Measurements from ENCODE around the gene RBBP8NL. TPM values are rescaled to one million over a fixed set of nuclear protein-coding genes. Genes with fewer than 3 reads are reported as not detected.

The RBBP8NL gene
- total and polyA plus RNA-seq, 2 of the 8 experiments (the other 6 are each of a cell fraction or from before 2014, with no cell fraction given), result 0.43 to 0.48 TPM

- H3K27ac ChIP-seq (ENCODE audit: low read depth, low read length), result no peak overlapping the region
- FAIRE-seq, result no peak
- TF ChIP-seq POLR2AphosphoS5 (IDR thresholded peaks at IDR 0.05; ENCODE audit: low read depth, low read length) (no peak), BCL11A (IDR thresholded peaks at IDR 0.05; ENCODE audit: low read depth in 2 of 2, low read length in 2 of 2) (no peak), ZNF274 (IDR thresholded peaks at IDR 0.05; ENCODE audit: borderline replicate concordance, extremely low read depth, low read length) (no peak), TAF7 (optimal IDR thresholded peaks at IDR 0.05; ENCODE audit: borderline replicate concordance, low read depth, low read length) (no peak), JUN (IDR thresholded peaks at IDR 0.05; ENCODE audit: low read depth, low read length) (no peak), CTBP2 (IDR thresholded peaks at IDR 0.05; ENCODE audit: borderline replicate concordance, insufficient read depth, insufficient read length, low read length) (no peak), MAFK (IDR thresholded peaks at IDR 0.05; ENCODE audit: low read depth, low read length) (no peak), TEAD4 (IDR thresholded peaks at IDR 0.05; ENCODE audit: low read depth, low read length) (no peak), SP1 (IDR thresholded peaks at IDR 0.05; ENCODE audit: low read depth, low read length) (no peak)
- TF ChIP-seq, protein P1, sequence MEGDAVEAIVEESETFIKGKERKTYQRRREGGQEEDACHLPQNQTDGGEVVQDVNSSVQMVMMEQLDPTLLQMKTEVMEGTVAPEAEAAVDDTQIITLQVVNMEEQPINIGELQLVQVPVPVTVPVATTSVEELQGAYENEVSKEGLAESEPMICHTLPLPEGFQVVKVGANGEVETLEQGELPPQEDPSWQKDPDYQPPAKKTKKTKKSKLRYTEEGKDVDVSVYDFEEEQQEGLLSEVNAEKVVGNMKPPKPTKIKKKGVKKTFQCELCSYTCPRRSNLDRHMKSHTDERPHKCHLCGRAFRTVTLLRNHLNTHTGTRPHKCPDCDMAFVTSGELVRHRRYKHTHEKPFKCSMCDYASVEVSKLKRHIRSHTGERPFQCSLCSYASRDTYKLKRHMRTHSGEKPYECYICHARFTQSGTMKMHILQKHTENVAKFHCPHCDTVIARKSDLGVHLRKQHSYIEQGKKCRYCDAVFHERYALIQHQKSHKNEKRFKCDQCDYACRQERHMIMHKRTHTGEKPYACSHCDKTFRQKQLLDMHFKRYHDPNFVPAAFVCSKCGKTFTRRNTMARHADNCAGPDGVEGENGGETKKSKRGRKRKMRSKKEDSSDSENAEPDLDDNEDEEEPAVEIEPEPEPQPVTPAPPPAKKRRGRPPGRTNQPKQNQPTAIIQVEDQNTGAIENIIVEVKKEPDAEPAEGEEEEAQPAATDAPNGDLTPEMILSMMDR (IDR thresholded peaks at IDR 0.05; ENCODE audit: control extremely low read depth in 1 of 3, insufficient read depth in 1 of 3, low read depth in 1 of 3, low read length in 3 of 3), result no peak
Observed at GRCh38 chr20:62381842-62382241, 45.5 kb downstream of the RBBP8NL start.

More at GRCh38 chr20:62381842-62382241, 45.5 kb downstream of the RBBP8NL start:
- Histone ChIP-seq H3K56ac (replicated peaks; ENCODE audit: insufficient read length, low read depth, low read length) (no peak overlapping the region), H3K14ac (ENCODE audit: insufficient read length) (no peak overlapping the region), H3K4me1 (replicated peaks in 1 of 4; ENCODE audit: control insufficient read depth in 3 of 4, insufficient read depth in 4 of 4, low read length in 3 of 4) (peaks cover 0 to 9% (median 7%) of the 10 kb centered on the region in 4 experiments; a peak in 6 of 7 replicates), H2BK12ac (ENCODE audit: low read depth, low read length) (0 out of 2 replicates have a peak overlapping the region, but pooled peaks have one; percentile 39), H3K4me3 (ENCODE audit: extremely low read depth in 1 of 4, insufficient read depth in 2 of 4, low read depth in 3 of 4, low read length in 4 of 4) (no peak overlapping the region), H4K8ac (ENCODE audit: extremely low read depth, insufficient read depth, low read length) (no peak overlapping the region), H2BK120ac (replicated peaks; ENCODE audit: low read depth, low read length) (no peak overlapping the region), H3K36me3 (ENCODE audit: control insufficient read depth in 2 of 4, insufficient read depth in 4 of 4, low read length in 3 of 4) (peaks cover 0 to 5% (median 2%) of the 10 kb centered on the region in 4 experiments; a peak in 3 of 8 replicates), H3K27me3 (replicated peaks in 1 of 4; ENCODE audit: control insufficient read depth in 3 of 4, extremely low read depth in 1 of 4, insufficient read depth in 3 of 4, low read length in 3 of 4) (no peaks in the 10 kb centered on the region), H4K20me1 (replicated peaks in 1 of 2; ENCODE audit: control insufficient read depth in 1 of 2, insufficient read depth in 2 of 2, low read length in 2 of 2) (peaks cover 0 to 10% of the 10 kb centered on the region in 2 experiments), H2BK5ac (ENCODE audit: low read depth, low read length) (peak overlapping the region; percentile 55; the same call in 1 of the 2 replicates), H3K23ac (ENCODE audit: insufficient read length) (no peak overlapping the region), H4K91ac (replicated peaks; ENCODE audit: insufficient read length, low read length) (no peak overlapping the region), H2BK20ac (ENCODE audit: low read length) (no peak overlapping the region), H3K79me2 (ENCODE audit: control insufficient read depth in 1 of 2, insufficient read depth in 2 of 2, low read length in 2 of 2) (peaks cover 0 to 20% of the 10 kb centered on the region in 2 experiments; a peak in 2 of 4 replicates), H3K18ac (ENCODE audit: extremely low read depth, low read length) (no peak overlapping the region), H2BK15ac (ENCODE audit: low read length) (no peak overlapping the region), H3K23me2 (ENCODE audit: low read depth, low read length) (peaks cover 10% of the 10 kb centered on the region; the same call in 1 of the 2 replicates), H3K9ac (replicated peaks in 1 of 4; ENCODE audit: extremely low read depth in 1 of 4, low read depth in 3 of 4, low read length in 3 of 4) (no peak overlapping the region), H2AFZ (ENCODE audit: low read length) (no peak overlapping the region), H3K4me2 (ENCODE audit: insufficient read depth in 1 of 2, low read depth in 2 of 2, low read length in 2 of 2) (no peak overlapping the region), H2AK5ac (ENCODE audit: low read depth, low read length) (peak overlapping the region; percentile 25; the same call in 1 of the 2 replicates), H3K4ac (replicated peaks; ENCODE audit: insufficient read length, low read depth, low read length) (no peak overlapping the region), H3K9me3 (ENCODE audit: insufficient read depth in 2 of 2, low read depth in 1 of 2, low read length in 1 of 2) (no peaks in the 10 kb centered on the region), H4K5ac (ENCODE audit: insufficient read length, low read depth, low read length) (no peak overlapping the region), H3K79me1 (ENCODE audit: low read depth, low read length) (no peaks in the 10 kb centered on the region; the same call in 1 of the 2 replicates)
- WGBS, 2 experiments (ENCODE audit: extremely low coverage in 1 of 2, insufficient coverage in 1 of 2, insufficient read length in 1 of 2, insufficient replicate concordance in 2 of 2, low coverage in 1 of 2, low lambda C conversion rate in 2 of 2, missing lambda C conversion rate in 1 of 2), result 74% methylated on average over 6 of the region's 6 CpGs; no CpG with 5 or more reads in 1 of the 2 experiments
- POLR2A ChIA-PET (ENCODE audit: partially characterized antibody), result interaction anchor here (1.7 to 10.7 kb wide), 5 partner anchors 9 to 75 kb away, joined by 5 to 213 read pairs (median 15); partner anchors contain the start of gene LAMA5
- no peak for DNase-seq (ENCODE audit: low read depth in 1 of 2, low spot score in 2 of 2)
- CTCF ChIA-PET (ENCODE audit: partially characterized antibody), result interaction anchor here (1.0 to 14.1 kb wide), 15 partner anchors 12 to 82 kb away, joined by 3 to 212 read pairs (median 8); partner anchors contain the start of genes ADRM1 and LAMA5

Measured in H1 (cell line).